GM23338 (cell line): ENCODE results near the gene NRP1. TPM values are rescaled to one million over a fixed set of nuclear protein-coding genes. Genes with fewer than 3 reads are reported as not detected.

ENCODE experiments used
- ATAC-seq: fragments of 200-7000 bp; cut with Tn5 transposase; 3 replicates; pipeline ENCODE4 v1.9.1; 2020
- DNase-seq: peaks from one replicate; pipeline ENCODE4 v3.0.0-alpha.2; 2015; ENCODE audit warnings: low spot score
- H2AFZ ChIP-seq: fragments of 200-600 bp; sonication (generic); 2 replicates; pipeline ENCODE4 v1.8.0; 2016; ENCODE audit warnings: antibody characterized with exemption, mild to moderate bottlenecking, moderate library complexity
- H3F3A ChIP-seq: fragments of 200-600 bp; sonication (generic); replicated peaks from 2 replicates; pipeline ENCODE4 v1.8.0; 2017; ENCODE audit warnings: antibody characterized with exemption, mixed run types, low read depth
- H3K27ac ChIP-seq: fragments of 200-600 bp; sonication (generic); 2 replicates; pipeline ENCODE4 v1.6.1; 2016; ENCODE audit warnings: low read depth
- H3K27me3 ChIP-seq: fragments of 200-600 bp; sonication (generic); 2 replicates; pipeline ENCODE4 v1.8.0; 2016; ENCODE audit warnings: mild to moderate bottlenecking, mixed run types, moderate library complexity; ENCODE audit not compliant: insufficient read depth
- H3K36me3 ChIP-seq: fragments of 200-600 bp; sonication (generic); 2 replicates; pipeline ENCODE4 v1.8.0; 2016; ENCODE audit warnings: mild to moderate bottlenecking; ENCODE audit not compliant: insufficient read depth
- H3K4me1 ChIP-seq: fragments of 200-600 bp; sonication (generic); 2 replicates; pipeline ENCODE4 v1.8.0; 2016; ENCODE audit warnings: mild to moderate bottlenecking, moderate library complexity; ENCODE audit not compliant: insufficient read depth
- H3K4me2 ChIP-seq: fragments of 200-600 bp; sonication (generic); 2 replicates; pipeline ENCODE4 v1.7.1; 2017; ENCODE audit warnings: mixed run types
- H3K4me3 ChIP-seq: fragments of 200-600 bp; sonication (generic); 2 replicates; pipeline ENCODE4 v1.6.1; 2016; ENCODE audit warnings: mixed run types
- H3K79me2 ChIP-seq: fragments of 200-600 bp; sonication (generic); replicated peaks from 2 replicates; pipeline ENCODE4 v1.8.0; 2017; ENCODE audit warnings: mild to moderate bottlenecking; ENCODE audit not compliant: insufficient read depth
- H3K9me2 ChIP-seq: fragments of 200-600 bp; sonication (generic); 2 replicates; pipeline ENCODE4 v1.8.0; 2017; ENCODE audit not compliant: insufficient read depth
- H4K20me1 ChIP-seq: fragments of 200-600 bp; sonication (generic); replicated peaks from 2 replicates; pipeline ENCODE4 v1.8.0; 2017; ENCODE audit warnings: mild to moderate bottlenecking; ENCODE audit not compliant: insufficient read depth
- H3K27ac Mint-ChIP-seq: 2 replicates; pipeline ENCODE4 v1.8.0; 2020; ENCODE audit warnings: inconsistent platforms, mild to moderate bottlenecking, moderate library complexity, mixed read lengths
- H3K27me3 Mint-ChIP-seq: 3 replicates; pipeline ENCODE4 v1.8.0; 2022; ENCODE audit warnings: low read depth, mild to moderate bottlenecking, moderate library complexity, mixed read lengths, inconsistent platforms; ENCODE audit not compliant: insufficient read depth, poor library complexity
- H3K36me3 Mint-ChIP-seq: 3 replicates; pipeline ENCODE4 v1.8.0; 2021; ENCODE audit warnings: low read depth, mild to moderate bottlenecking, inconsistent platforms, moderate library complexity, mixed read lengths
- H3K4me1 Mint-ChIP-seq: 3 replicates; pipeline ENCODE4 v1.8.0; 2020; ENCODE audit warnings: mild to moderate bottlenecking, inconsistent platforms, mixed read lengths
- H3K4me3 Mint-ChIP-seq: 3 replicates; pipeline ENCODE4 v1.8.0; 2021; ENCODE audit warnings: moderate library complexity, mild to moderate bottlenecking, inconsistent platforms, mixed read lengths
- H3K9me3 Mint-ChIP-seq: 3 replicates; pipeline ENCODE4 v1.8.0; 2020; ENCODE audit warnings: moderate library complexity, mild to moderate bottlenecking, inconsistent platforms, mixed read lengths
- CREB1 ChIP-seq: fragments of 250-450 bp; sonication (Bioruptor Pico); IDR thresholded peaks from 2 replicates; pipeline ENCODE4 v1.5.0; 2020; ENCODE audit warnings: low read depth, mild to moderate bottlenecking, moderate library complexity
- CTCF ChIP-seq, 2 experiments: fragments of 200-600 bp in 1 of 2; sonication (generic) in 1 of 2; conservative IDR thresholded peaks; 2 replicates each; pipeline versions ENCODE4 v1.5.1 to v1.6.1; 2016 to 2017; ENCODE audit warnings: antibody characterized with exemption in 2 of 2, low read depth in 2 of 2, mild to moderate bottlenecking in 2 of 2, moderate library complexity in 1 of 2
- ETS1 ChIP-seq: IDR thresholded peaks from 2 replicates; pipeline ENCODE4 v1.6.1; 2016; ENCODE audit warnings: antibody characterized with exemption
- EZH2 ChIP-seq: fragments of 200-600 bp; sonication (generic); IDR thresholded peaks from one replicate; pipeline ENCODE4 v1.8.0; 2017; ENCODE audit warnings: antibody characterized with exemption, mild to moderate bottlenecking, low read depth; ENCODE audit not compliant: unreplicated experiment
- EZH2phosphoT487 ChIP-seq: fragments of 200-600 bp; sonication (generic); IDR thresholded peaks from one replicate; pipeline ENCODE4 v1.8.1; 2018; ENCODE audit warnings: antibody characterized with exemption; ENCODE audit not compliant: unreplicated experiment
- JUNB ChIP-seq: IDR thresholded peaks from one replicate; pipeline ENCODE4 v1.6.1; 2016; ENCODE audit warnings: antibody characterized with exemption; ENCODE audit not compliant: unreplicated experiment
- NANOG ChIP-seq: IDR thresholded peaks from 2 replicates; pipeline ENCODE4 v1.6.1; 2016; ENCODE audit warnings: antibody characterized with exemption, borderline replicate concordance
- POLR2AphosphoS5 ChIP-seq: IDR thresholded peaks from 2 replicates; pipeline ENCODE4 v1.6.1; 2016; ENCODE audit warnings: antibody characterized with exemption, low read depth
- REST ChIP-seq: IDR thresholded peaks from one replicate; pipeline ENCODE4 v1.6.1; 2018; ENCODE audit warnings: antibody characterized with exemption; ENCODE audit not compliant: unreplicated experiment
- STAT1 ChIP-seq: IDR thresholded peaks from one replicate; pipeline ENCODE4 v1.6.1; 2016; ENCODE audit warnings: antibody characterized with exemption; ENCODE audit not compliant: unreplicated experiment
- ZNF114 ChIP-seq: fragments of 250-450 bp; sonication (Bioruptor Pico); IDR thresholded peaks from 2 replicates; pipeline ENCODE4 v1.5.0; 2020; ENCODE audit warnings: mild to moderate bottlenecking, moderate library complexity
- ZNF331 ChIP-seq: fragments of 250-450 bp; sonication (Bioruptor Pico); IDR thresholded peaks from 2 replicates; pipeline ENCODE4 v1.5.0; 2020; ENCODE audit warnings: low read depth, mild to moderate bottlenecking, moderate library complexity
- ZNF462 ChIP-seq: fragments of 250-450 bp; sonication (Bioruptor Pico); IDR thresholded peaks from 2 replicates; pipeline ENCODE4 v1.5.0; 2020; ENCODE audit warnings: mild to moderate bottlenecking, moderate library complexity
- polyA plus RNA-seq: library from polyadenylated mRNA; unstranded; fragments of >200 nt; fragmentation: Nextera tagmentation; extraction: Ambion mirVana; gene quantifications from 2 replicates; pipeline ENCODE4 v1.2.1, GENCODE V29; 2016
- total RNA-seq: library from RNA; depleted of rRNA; stranded (reverse); fragments of >200 nt; shearing (Covaris generic); gene quantifications from 2 replicates; pipeline ENCODE4 v1.2.3, GENCODE V29; 2014

The NRP1 gene
- total and polyA plus RNA-seq, 2 experiments from 2014 or later, result 2.9 to 3.5 TPM

- no peak overlapping the region for H3K27ac Mint-ChIP-seq
- H3K27me3 ChIP-seq, result no peaks in the 10 kb centered on the region
- TF ChIP-seq EZH2 (no peak), ZNF114 (no peak), CTCF (conservative IDR thresholded peaks at IDR 0.05; ENCODE audit: low read depth in 2 of 2) (no peak), CREB1 (CRISPR knock-in tag) (no peak), NANOG (no peak), ZNF331 (no peak), REST (no peak), STAT1 (no peak), EZH2phosphoT487 (no peak), ZNF462 (CRISPR knock-in tag) (no peak), POLR2AphosphoS5 (no peak), ETS1 (no peak), JUNB (no peak)
- H3K9me2 ChIP-seq, result peaks cover 12% of the 10 kb centered on the region
- no peak overlapping the region for H2AFZ ChIP-seq
- no peaks in the 10 kb centered on the region for H4K20me1 ChIP-seq
- H3K4me2 ChIP-seq, result no peak overlapping the region
- DNase-seq, result no peak
- H3K4me1 Mint-ChIP-seq, result no peaks in the 10 kb centered on the region
- peaks cover 5% of the 10 kb centered on the region for H3K27me3 Mint-ChIP-seq
- no peaks in the 10 kb centered on the region for H3F3A ChIP-seq
- no peaks in the 10 kb centered on the region; the same call in 1 of the 2 replicates for H3K36me3 ChIP-seq
- no peak overlapping the region for H3K4me3 Mint-ChIP-seq
- no peaks in the 10 kb centered on the region for H3K36me3 Mint-ChIP-seq
- no peaks in the 10 kb centered on the region for H3K79me2 ChIP-seq
- H3K9me3 Mint-ChIP-seq, result peaks cover 7% of the 10 kb centered on the region; the same call in 2 of the 3 replicates
- no peak for ATAC-seq
- no peaks in the 10 kb centered on the region for H3K4me1 ChIP-seq
- H3K27ac ChIP-seq, result no peak overlapping the region
- H3K4me3 ChIP-seq, result no peak overlapping the region
These were observed 31.5 kb upstream of the NRP1 start for GRCh38 chr10:33365871-33366411.
